Stimulated activated CD8-positive, alpha-beta memory T cell treated with anti-CD3 and anti-CD28 coated beads, Interleukin-7, amount 100 ng/mL, for 1 hour (primary cell): ENCODE measurements around the gene KCNJ18.
"Not testable (repeated sequence)": the region's sequence is repeated elsewhere in the genome, so short reads cannot be mapped to it uniquely, and the experiment has no call there.

Source experiments
- DNase-seq, 2 donors: peaks; one replicate each; pipeline ENCODE4 v3.0.0-alpha.2; 2020; ENCODE audit warnings: low read depth in 2 of 2

Gene KCNJ18

GRCh38 chr17:21685061-21685795 is 7.1 kb upstream of the KCNJ18 start:
- not testable (repeated sequence) for DNase-seq

- no peak for DNase-seq
These were observed 5.9 kb upstream of the KCNJ18 start for GRCh38 chr17:21686165-21687015.

GRCh38 chr17:21687136-21687953 is 5.0 kb upstream of the KCNJ18 start:
- no peak for DNase-seq

GRCh38 chr17:21688293-21688949 is 3.9 kb upstream of the KCNJ18 start:
- no peak for DNase-seq

GRCh38 chr17:21689604-21690003 is 2.7 kb upstream of the KCNJ18 start:
- no peak for DNase-seq

GRCh38 chr17:21690811-21691210 is 1.5 kb upstream of the KCNJ18 start:
- not testable (repeated sequence) for DNase-seq

- DNase-seq, result not testable (repeated sequence)
These were observed 842 bp upstream of the KCNJ18 start for GRCh38 chr17:21691481-21691880.

GRCh38 chr17:21692704-21693065 is 362 bp downstream of the KCNJ18 start:
- DNase-seq, result not testable (repeated sequence)

GRCh38 chr17:21693391-21693796 is 1.1 kb downstream of the KCNJ18 start:
- DNase-seq, result not testable (repeated sequence)

GRCh38 chr17:21693937-21694336 is 1.6 kb downstream of the KCNJ18 start:
- not testable (repeated sequence) for DNase-seq

- not testable (repeated sequence) for DNase-seq
These were observed 3.9 kb downstream of the KCNJ18 start for GRCh38 chr17:21696227-21696626.

- not testable (repeated sequence) for DNase-seq
These were observed 4.7 kb downstream of the KCNJ18 start for GRCh38 chr17:21696842-21697507.

- not testable (repeated sequence) for DNase-seq
These were observed 5.2 kb downstream of the KCNJ18 start for GRCh38 chr17:21697508-21697860.

GRCh38 chr17:21698437-21699075 is 6.2 kb downstream of the KCNJ18 start:
- DNase-seq, result not testable (repeated sequence)

- DNase-seq, result not testable (repeated sequence)
These were observed 6.8 kb downstream of the KCNJ18 start for GRCh38 chr17:21699124-21699523.

- DNase-seq, result not testable (repeated sequence)
These were observed 7.4 kb downstream of the KCNJ18 start for GRCh38 chr17:21699573-21700236.

- DNase-seq, result not testable (repeated sequence)
These were observed 8.8 kb downstream of the KCNJ18 start for GRCh38 chr17:21701090-21701489.

- not testable (repeated sequence) for DNase-seq
These were observed 9.7 kb downstream of the KCNJ18 start for GRCh38 chr17:21702029-21702428.

GRCh38 chr17:21702521-21702920 is 10.2 kb downstream of the KCNJ18 start:
- not testable (repeated sequence) for DNase-seq
